Activated T-helper 1 cell treated with anti-CD3 and anti-CD28 coated beads, Interleukin-12 subunit alpha, Interleukin-12 subunit beta, Interleukin-2, Interleukin-4 antibody, amounts not matched to agents 30 ng/mL and 10 ng/mL and 1 ng/mL, durations not matched to agents 14 hours and 24 hours and 36 hours (primary cell): ENCODE results near the gene CREB3L1. TPM values are rescaled to one million over a fixed set of nuclear protein-coding genes. Genes with fewer than 3 reads are reported as not detected.
A peak's percentile ranks its signal among the peaks of the same experiment; 100 is the strongest.

ENCODE experiments used
- DNase-seq: peaks from one replicate; pipeline ENCODE4 v3.0.0; 2021; ENCODE audit warnings: low spot score
- H3K27ac Mint-ChIP-seq: one replicate; pipeline ENCODE4 v1.8.0; 2021; ENCODE audit warnings: mild to moderate bottlenecking, mixed read lengths
- H3K27me3 Mint-ChIP-seq: one replicate; pipeline ENCODE4 v1.8.0; 2022; ENCODE audit warnings: mild to moderate bottlenecking, moderate library complexity, mixed read lengths; ENCODE audit not compliant: insufficient read depth
- H3K36me3 Mint-ChIP-seq: one replicate; pipeline ENCODE4 v1.8.0; 2021; ENCODE audit warnings: low read depth, mixed read lengths
- H3K4me1 Mint-ChIP-seq: one replicate; pipeline ENCODE4 v1.8.0; 2021; ENCODE audit warnings: low read depth, mixed read lengths
- H3K4me3 Mint-ChIP-seq: one replicate; pipeline ENCODE4 v1.8.0; 2021; ENCODE audit warnings: mild to moderate bottlenecking, moderate library complexity, mixed read lengths
- H3K9me3 Mint-ChIP-seq: one replicate; pipeline ENCODE4 v1.8.0; 2021; ENCODE audit warnings: mixed read lengths
- intact Hi-C: fragments of 100-400 bp; cut with micrococcal nuclease; formaldehyde crosslinking; loops from one replicate; pipeline ENCODE4 v1.15.1; 2024
- total RNA-seq: library from RNA; stranded (reverse); gene quantifications from 2 replicates; pipeline ENCODE4 v1.2.3, GENCODE V29; 2022

CREB3L1 gene
- total RNA-seq, 1 donor from 2014 or later, result 0.39 TPM

DNA sequence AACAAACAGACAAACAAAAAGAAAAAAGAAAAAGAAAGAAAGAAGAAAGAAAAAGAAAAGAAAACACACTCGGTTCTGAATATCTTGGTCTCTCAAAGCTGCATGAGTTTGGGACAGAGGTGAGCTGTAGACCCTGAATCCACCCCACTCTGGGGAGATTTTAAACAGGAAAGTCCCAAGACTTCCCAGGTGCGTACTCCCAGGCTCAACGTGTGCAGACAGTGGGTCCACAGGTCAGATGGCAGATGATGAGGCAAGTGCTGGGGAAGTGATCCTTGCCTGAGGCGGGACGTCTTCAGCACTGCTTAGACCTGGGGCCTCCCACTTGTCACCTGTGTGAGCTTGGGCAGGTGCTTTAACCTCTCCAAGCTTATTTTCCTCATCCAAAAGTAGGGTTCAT lies 9.3 kb downstream of the CREB3L1 start:
- intact Hi-C loops, result no loop called here
- no peak for DNase-seq
- H3K27me3 Mint-ChIP-seq, result peaks cover 22% of the 10 kb centered on the region
- no peak overlapping the region for H3K4me3 Mint-ChIP-seq
- H3K36me3 Mint-ChIP-seq, result no peaks in the 10 kb centered on the region
- no peaks in the 10 kb centered on the region for H3K4me1 Mint-ChIP-seq
- H3K27ac Mint-ChIP-seq, result no peak overlapping the region
- no peaks in the 10 kb centered on the region for H3K9me3 Mint-ChIP-seq

DNA sequence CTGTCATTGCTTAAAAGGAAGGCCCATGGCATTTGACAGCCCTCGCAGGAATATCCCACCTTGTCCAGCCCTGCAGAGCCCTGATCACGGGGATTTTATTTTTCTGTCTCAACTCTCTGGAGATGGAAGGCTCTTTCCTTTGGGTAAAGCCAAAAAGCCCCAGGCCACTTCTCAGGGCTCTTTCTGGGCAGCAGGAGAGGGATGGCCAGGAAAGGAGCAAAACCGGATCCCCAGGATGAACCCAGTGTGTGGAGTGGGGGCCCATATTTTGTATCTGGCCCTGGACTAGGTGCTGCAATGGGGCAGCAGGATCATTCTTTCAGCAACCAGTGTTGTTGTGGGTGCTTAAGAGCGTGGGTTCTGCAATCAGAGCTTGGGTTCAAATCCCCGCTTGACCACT lies 11.0 kb downstream of the CREB3L1 start:
- Mint-ChIP-seq H3K27me3 (peaks cover 16% of the 10 kb centered on the region), H3K9me3 (no peaks in the 10 kb centered on the region), H3K4me1 (no peaks in the 10 kb centered on the region), H3K4me3 (no peak overlapping the region), H3K36me3 (no peaks in the 10 kb centered on the region), H3K27ac (no peak overlapping the region)
- intact Hi-C loops, result no loop called here
- DNase-seq, result no peak

DNA sequence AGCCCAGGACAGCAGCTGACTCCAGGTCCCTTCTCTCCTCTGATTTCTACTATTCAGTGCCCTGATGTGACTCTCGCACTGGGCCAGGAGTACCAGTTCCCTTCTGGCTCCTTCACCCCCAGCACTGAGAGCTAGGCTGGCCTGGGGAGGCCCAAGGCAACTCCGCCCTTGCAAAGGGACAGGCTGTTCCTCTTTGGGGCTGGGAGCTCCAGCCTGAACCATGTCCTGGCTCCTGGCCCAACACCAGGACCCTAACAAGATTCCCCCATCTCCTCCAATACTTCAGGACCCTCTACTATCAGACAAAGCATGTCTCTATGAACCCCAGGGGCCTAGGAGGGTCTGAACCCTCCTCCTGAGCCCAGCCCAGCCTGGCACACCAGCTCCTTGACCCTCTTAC lies 12.5 kb downstream of the CREB3L1 start:
- no peaks in the 10 kb centered on the region for H3K9me3 Mint-ChIP-seq
- intact Hi-C loops, result no loop called here
- no peaks in the 10 kb centered on the region for H3K36me3 Mint-ChIP-seq
- H3K27ac Mint-ChIP-seq, result no peak overlapping the region
- H3K27me3 Mint-ChIP-seq, result peaks cover 14% of the 10 kb centered on the region
- no peak for DNase-seq
- H3K4me1 Mint-ChIP-seq, result no peaks in the 10 kb centered on the region
- H3K4me3 Mint-ChIP-seq, result no peak overlapping the region

DNA sequence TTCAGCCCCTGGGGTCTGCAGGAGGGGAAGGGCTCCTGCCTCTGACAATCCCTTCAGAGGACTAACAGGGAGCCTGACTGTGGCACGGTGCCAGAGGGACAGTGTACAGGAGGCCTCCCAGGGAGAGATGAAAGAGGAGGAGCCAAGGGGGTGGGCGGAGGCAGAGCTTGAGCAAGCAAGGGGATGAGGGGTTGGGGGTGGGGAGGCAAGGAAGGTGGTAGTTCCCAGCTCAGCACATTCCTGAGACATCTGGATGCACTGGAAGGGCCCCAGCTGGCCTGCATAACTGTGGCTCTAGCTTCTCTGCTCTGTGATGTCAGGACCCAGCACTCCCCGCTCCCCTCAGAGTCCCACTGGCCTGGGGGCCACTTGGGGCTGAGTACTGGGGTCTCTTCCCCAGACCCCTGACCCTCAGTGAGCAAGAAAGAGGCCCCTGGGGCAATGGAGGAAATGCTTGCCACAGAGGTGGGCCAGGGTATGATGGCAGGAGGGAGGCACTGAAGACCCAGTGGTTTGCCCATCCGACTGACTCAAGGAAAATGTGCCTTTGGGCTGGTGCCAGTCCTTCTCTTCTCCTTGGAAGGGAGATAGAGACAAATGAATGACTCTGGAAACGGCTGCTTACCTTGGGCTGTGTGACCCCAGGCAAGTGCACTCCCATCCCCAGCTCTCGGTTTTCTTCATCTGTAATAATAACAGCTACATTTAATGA lies 13.3 kb downstream of the CREB3L1 start:
- no peak for DNase-seq
- Mint-ChIP-seq H3K4me1 (no peaks in the 10 kb centered on the region), H3K4me3 (no peak overlapping the region), H3K36me3 (no peaks in the 10 kb centered on the region), H3K27me3 (peaks cover 14% of the 10 kb centered on the region), H3K27ac (no peak overlapping the region), H3K9me3 (no peaks in the 10 kb centered on the region)
- intact Hi-C loops, result no loop called here

DNA sequence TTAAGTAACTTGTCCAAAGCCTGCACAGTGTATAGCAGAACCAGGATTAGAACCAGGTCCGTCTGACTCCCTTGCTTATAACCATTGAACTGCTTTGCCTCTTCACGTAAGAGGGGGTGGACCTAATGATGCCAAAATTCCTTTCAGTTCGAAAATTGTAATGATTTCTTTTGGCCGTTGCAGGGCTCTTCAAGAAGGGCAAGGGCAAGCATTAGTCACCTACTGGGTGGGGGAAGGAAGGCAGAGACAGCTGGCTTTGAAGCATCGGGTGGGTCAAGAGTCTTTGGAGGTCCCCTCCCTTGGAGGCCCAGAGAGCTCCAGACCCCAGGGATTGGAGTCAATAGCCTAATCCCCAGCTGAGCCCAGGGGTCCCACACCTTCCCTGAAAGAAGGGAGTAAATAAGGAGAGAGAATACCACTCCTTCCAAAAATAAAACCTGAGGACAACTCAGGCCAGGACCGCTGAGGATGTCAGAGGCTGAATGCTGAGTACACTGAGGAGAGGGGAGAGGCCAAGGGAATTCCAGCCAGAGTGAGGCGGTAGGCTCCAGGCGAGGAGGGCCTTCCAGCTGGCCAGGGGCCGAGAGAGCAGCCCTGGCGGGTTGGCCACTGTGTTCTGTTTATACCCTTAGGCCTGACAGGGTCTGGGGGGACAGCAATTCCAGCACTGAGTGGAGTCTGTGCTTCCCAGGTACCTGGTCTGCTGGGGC lies 14.1 kb downstream of the CREB3L1 start:
- intact Hi-C loops, result no loop called here
- Mint-ChIP-seq H3K27ac (no peak overlapping the region), H3K27me3 (peaks cover 19% of the 10 kb centered on the region), H3K4me1 (no peaks in the 10 kb centered on the region), H3K36me3 (no peaks in the 10 kb centered on the region), H3K9me3 (no peaks in the 10 kb centered on the region), H3K4me3 (no peak overlapping the region)
- no peak for DNase-seq

DNA sequence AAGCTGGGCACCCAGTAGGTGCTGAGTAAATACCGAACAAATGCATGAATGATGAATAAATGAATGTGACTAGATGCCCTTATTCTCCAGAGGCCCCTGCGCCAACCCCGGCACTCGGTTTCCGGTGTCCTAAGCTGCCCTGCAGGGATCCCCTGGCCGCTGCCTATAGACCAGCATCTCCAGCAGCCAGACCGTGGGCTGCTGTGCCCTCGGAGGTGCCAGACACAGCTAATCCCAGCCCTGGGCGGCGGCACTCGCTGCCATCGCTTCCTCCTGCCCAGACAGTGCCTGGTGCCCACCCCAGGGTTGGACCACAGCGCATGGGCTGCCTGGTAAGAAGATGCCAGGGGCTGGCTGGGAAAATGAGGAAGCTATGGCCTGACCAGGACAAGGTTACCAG lies 15.6 kb downstream of the CREB3L1 start:
- H3K4me1 Mint-ChIP-seq, result no peaks in the 10 kb centered on the region
- H3K9me3 Mint-ChIP-seq, result no peaks in the 10 kb centered on the region
- peaks cover 29% of the 10 kb centered on the region for H3K27me3 Mint-ChIP-seq
- no peaks in the 10 kb centered on the region for H3K36me3 Mint-ChIP-seq
- no peak for DNase-seq
- H3K4me3 Mint-ChIP-seq, result no peak overlapping the region
- H3K27ac Mint-ChIP-seq, result no peak overlapping the region
- intact Hi-C loops, result no loop called here

DNA sequence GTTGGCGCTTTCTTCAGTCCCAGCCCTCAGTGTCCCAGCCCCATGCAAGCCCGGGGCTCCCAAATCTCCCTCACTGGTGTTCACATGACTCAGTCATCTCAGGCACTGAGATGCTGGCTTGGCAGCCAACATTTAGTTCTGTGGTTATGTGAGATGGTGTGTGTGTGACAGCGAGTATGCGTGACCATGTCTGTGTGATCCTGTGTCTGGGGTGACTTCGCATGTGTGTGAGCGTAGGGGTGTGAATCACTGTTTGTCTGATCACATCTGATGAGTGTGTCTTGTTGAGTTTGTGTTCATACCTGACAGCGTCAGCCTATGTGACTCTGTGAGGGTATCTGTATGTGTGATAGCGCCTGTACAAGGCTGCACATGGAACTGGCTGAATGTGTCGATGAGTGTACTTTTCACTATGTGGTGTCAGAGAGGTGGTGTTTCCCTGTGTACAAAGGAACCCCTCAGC lies 16.2 kb downstream of the CREB3L1 start:
- no peak for DNase-seq

DNA sequence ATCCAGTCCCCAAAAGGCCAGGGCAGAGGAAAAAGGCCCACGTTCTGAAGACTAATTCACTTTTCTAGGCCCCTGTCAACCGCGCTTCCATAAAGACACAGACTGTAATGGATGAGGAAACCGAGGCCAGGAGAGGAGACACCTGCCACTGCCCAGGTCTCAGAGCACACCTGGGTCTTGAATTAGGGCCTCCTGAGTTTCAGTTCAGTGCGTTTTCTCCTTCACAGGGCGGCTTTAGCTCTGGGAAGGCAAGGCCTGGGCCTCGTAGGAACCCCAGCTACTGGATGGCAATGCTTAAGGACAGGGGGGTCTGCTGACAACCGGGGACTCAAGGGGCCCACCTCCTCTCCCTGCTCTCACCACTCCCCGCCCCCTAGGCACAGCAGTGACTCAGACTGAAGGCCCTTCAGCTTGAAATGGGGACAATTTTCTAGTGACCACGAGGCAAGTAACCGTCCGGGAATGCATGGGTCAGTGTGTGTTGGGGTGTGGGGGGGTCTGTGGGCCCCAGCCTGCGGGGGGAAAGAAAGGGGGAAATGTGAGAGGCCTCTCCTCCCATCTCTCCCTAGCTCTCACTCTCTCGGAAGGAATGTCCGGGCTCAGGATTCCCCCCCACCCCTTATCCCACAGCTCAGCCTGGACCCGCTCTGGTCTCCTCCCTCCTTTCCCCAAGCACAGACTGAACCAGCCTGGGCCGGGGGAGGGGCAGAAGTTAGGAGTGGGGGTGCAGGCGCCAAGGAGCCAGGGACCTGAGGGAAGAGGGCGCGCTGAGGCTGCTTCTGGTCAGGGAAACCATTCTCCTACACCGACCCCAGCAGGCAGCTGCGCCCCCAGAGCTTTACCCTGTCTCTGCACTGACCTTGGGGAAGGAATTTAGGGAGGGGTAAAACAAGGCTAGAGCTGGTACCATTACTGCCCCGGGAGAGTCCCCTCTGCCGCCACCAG lies 17.2 kb downstream of the CREB3L1 start:
- peak overlapping the region; percentile 58 for H3K27ac Mint-ChIP-seq
- DNase-seq, result no peak
- H3K4me1 Mint-ChIP-seq, result no peaks in the 10 kb centered on the region
- intact Hi-C loops, result loop anchor here (1.0 kb wide), 1 partner anchor 51 kb away; no protein-coding TSS in a partner anchor
- H3K36me3 Mint-ChIP-seq, result no peaks in the 10 kb centered on the region
- H3K9me3 Mint-ChIP-seq, result no peaks in the 10 kb centered on the region
- peaks cover 33% of the 10 kb centered on the region for H3K27me3 Mint-ChIP-seq
- H3K4me3 Mint-ChIP-seq, result peak overlapping the region; percentile 26

More for the DNA sequence above, 16.2 kb downstream of the CREB3L1 start:
- H3K36me3 Mint-ChIP-seq, result no peaks in the 10 kb centered on the region
- intact Hi-C loops, result no loop called here
- H3K4me3 Mint-ChIP-seq, result no peak overlapping the region
- no peak overlapping the region for H3K27ac Mint-ChIP-seq
- peaks cover 33% of the 10 kb centered on the region for H3K27me3 Mint-ChIP-seq
- no peaks in the 10 kb centered on the region for H3K9me3 Mint-ChIP-seq
- no peaks in the 10 kb centered on the region for H3K4me1 Mint-ChIP-seq

DNA sequence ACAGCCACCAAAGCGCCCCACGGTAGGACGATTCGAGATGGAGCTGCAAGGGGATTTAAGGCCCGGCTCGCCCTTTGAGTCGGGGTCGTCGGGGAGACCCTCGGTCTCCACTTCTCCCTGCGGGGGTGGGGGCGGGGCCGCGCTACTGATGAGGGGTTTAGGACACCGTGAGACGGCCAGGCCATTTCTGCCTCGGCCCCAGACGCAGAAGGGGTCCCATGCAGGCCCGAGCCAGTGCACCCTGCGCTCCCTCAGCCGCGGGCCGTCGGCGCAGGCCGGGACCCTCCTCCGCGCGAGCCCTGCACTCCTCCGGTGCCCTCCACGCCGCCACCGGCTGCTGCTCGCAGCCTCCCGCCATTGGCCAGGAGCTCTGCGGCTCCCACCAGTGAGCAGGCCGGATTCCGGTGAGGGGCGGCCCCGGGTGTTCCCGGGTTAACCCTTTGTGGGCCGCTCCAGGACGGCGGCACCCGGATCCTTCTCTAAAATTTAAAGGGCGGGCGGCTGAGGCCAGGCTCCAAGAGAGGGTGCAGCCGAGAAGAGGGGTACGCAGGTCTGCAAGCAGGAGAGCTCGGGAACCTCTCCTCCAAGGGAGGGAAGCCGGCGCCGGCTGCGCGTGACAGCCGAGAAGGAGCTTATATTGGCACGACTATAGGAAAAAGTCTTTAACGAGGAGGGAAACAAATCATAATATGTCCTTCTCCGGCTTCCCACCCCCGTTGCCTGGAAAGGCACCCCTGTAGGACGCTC lies 18.0 kb downstream of the CREB3L1 start:
- H3K27me3 Mint-ChIP-seq, result peaks cover 33% of the 10 kb centered on the region
- H3K9me3 Mint-ChIP-seq, result no peaks in the 10 kb centered on the region
- intact Hi-C loops, result loop anchor here (1.0 kb wide), 1 partner anchor 52 kb away; no protein-coding TSS in a partner anchor
- peak; percentile 73 for DNase-seq
- no peak overlapping the region for H3K27ac Mint-ChIP-seq
- no peaks in the 10 kb centered on the region for H3K36me3 Mint-ChIP-seq
- H3K4me1 Mint-ChIP-seq, result no peaks in the 10 kb centered on the region
- peak overlapping the region; percentile 80 for H3K4me3 Mint-ChIP-seq

DNA sequence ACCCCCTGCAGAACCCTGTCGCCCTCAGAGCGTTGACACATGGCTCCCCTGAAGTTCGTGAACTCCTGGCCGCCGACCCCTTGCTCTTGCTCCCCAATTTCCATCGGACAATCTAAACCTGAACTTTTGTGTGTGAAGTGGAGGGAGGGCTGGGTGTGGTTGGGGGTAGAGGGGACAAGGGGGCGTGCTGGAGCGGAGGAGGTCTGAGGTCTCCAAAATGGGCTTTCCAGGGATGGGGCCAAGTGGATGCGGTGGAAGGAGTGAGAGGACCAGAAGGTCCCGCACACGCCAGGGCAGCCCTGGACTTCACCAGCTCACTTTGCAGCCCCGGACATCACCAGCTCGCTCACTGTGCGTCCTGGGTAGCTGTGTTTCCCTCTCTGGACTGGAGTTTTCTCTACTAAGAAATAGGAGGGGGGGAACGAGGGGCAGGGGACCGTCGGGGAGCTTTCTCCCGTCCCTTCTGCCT lies 18.6 kb downstream of the CREB3L1 start:
- H3K4me1 Mint-ChIP-seq, result no peaks in the 10 kb centered on the region
- no peak overlapping the region for H3K27ac Mint-ChIP-seq
- H3K36me3 Mint-ChIP-seq, result no peaks in the 10 kb centered on the region
- H3K27me3 Mint-ChIP-seq, result peaks cover 33% of the 10 kb centered on the region
- H3K9me3 Mint-ChIP-seq, result no peaks in the 10 kb centered on the region
- DNase-seq, result no peak
- intact Hi-C loops, result no loop called here
- peak overlapping the region; percentile 80 for H3K4me3 Mint-ChIP-seq

DNA sequence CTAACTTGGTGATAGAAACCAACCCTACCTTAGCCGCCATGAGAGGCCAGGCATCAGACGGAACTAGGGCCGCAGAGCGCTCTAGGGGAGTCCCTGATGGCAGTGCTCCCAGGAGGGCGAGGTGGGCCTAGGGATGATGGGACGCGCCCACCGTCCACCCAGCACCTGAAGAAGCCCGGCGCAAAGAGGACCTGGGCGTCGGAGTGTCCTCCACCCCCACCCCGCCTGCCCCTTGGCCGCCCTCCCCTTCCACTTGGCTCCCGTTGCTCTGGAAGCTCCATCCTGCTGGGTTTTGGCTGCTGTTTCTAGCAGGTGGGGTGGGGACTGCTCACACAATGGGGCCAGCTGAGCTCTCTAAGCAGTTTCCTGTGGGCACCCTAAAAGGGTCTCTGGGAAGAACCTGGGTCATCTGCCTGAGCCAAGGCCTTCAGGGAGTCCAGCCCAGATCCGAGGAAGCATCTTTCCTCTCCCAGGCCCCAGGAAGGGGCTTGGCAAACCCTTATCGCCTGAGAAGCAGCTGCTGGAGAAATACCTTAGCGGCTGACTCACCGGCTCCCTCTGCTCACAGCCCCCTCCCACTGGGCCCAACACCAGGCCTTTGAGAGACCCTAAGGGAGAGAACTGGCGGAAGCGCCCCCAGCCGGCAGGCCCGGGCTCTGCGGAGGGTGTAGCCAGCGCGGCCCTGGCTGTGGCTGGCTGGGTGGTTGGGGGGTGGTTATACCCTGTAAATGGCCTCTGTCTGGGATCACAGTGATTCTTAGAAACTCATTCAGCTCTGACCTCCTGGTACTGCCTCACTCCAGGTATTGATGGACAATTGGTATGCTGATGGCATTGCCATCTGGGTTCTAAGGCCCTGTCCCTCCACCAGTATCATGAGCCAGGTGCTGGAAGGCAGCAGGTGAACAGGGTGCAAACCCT lies 19.3 kb downstream of the CREB3L1 start:
- peaks cover 30% of the 10 kb centered on the region for H3K27me3 Mint-ChIP-seq
- no peak overlapping the region for H3K27ac Mint-ChIP-seq
- intact Hi-C loops, result no loop called here
- no peaks in the 10 kb centered on the region for H3K36me3 Mint-ChIP-seq
- no peaks in the 10 kb centered on the region for H3K9me3 Mint-ChIP-seq
- H3K4me1 Mint-ChIP-seq, result no peaks in the 10 kb centered on the region
- H3K4me3 Mint-ChIP-seq, result peak overlapping the region; percentile 80
- DNase-seq, result no peak
